ENCODE measurements around the gene MAD1L1.

DNA sequence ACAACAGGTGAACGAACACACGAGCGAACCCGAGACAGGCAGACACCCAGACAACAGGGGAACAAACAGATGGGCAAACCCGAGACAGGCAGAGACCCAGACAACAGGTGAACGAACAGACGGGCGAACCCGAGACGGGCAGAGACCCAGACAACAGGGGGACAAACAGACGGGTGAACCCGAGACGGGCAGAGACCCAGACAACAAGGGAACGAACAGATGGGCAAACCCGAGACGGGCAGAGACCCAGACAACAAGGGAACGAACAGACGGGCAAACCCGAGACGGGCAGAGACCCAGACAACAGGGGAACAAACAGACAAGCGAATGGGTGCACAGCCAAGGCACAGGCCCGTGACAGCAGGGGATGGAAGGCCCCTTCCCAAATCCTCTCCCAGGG, 298.0 kb downstream of the MAD1L1 start:
- TF ChIP-seq, protein P1, sequence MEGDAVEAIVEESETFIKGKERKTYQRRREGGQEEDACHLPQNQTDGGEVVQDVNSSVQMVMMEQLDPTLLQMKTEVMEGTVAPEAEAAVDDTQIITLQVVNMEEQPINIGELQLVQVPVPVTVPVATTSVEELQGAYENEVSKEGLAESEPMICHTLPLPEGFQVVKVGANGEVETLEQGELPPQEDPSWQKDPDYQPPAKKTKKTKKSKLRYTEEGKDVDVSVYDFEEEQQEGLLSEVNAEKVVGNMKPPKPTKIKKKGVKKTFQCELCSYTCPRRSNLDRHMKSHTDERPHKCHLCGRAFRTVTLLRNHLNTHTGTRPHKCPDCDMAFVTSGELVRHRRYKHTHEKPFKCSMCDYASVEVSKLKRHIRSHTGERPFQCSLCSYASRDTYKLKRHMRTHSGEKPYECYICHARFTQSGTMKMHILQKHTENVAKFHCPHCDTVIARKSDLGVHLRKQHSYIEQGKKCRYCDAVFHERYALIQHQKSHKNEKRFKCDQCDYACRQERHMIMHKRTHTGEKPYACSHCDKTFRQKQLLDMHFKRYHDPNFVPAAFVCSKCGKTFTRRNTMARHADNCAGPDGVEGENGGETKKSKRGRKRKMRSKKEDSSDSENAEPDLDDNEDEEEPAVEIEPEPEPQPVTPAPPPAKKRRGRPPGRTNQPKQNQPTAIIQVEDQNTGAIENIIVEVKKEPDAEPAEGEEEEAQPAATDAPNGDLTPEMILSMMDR (conservative IDR thresholded peaks at IDR 0.05), result no peak
- no peak for TF ChIP-seq ZFX (IDR thresholded peaks at IDR 0.05)

All from C4-2B (cell line).